Epithelial cell of proximal tubule (primary cell): ENCODE data around the gene PCDHGA11. TPM values are rescaled to one million over a fixed set of nuclear protein-coding genes. Genes with fewer than 3 reads are reported as not detected.
"Not testable (repeated sequence)": the region's sequence is repeated elsewhere in the genome, so short reads cannot be mapped to it uniquely, and the experiment has no call there.

Experiments
- DNase-seq: peaks from one replicate; pipeline ENCODE4 v3.0.0-alpha.2; 2011; ENCODE audit warnings: low read depth
- H3K4me3 ChIP-seq: 2 replicates; pipeline ENCODE4 v1.5.1; 2011; ENCODE audit warnings: low read depth, mild to moderate bottlenecking, low read length
- CTCF ChIP-seq: conservative IDR thresholded peaks from 2 replicates; pipeline ENCODE4 v1.5.1; 2012; ENCODE audit warnings: low read depth, mild to moderate bottlenecking, low read length
- total RNA-seq: library from RNA; depleted of rRNA; stranded (reverse); fragments of >200 nt; gene quantifications from 2 replicates; pipeline ENCODE4 v1.2.3, GENCODE V29; 2015

The PCDHGA11 gene
- total RNA-seq, 1 donor from 2014 or later = 2.6 TPM

- DNase-seq = not testable (repeated sequence)
- H3K4me3 ChIP-seq = peak within 1 kb of the TSS; percentile 55
- TF ChIP-seq CTCF = peak; percentile 80
These were observed 3.2 kb upstream of the PCDHGA11 start, which contains the start of gene PCDHGB7 for GRCh38 chr5:141417494-141418172. TSS of gene PCDHGB7 (plus strand) at chr5:141417677. CDS start at chr5:141417860, 183 bp downstream.

GRCh38 chr5:141419074-141419880, 1.6 kb upstream of the PCDHGA11 start:
- H3K4me3 ChIP-seq = no peak overlapping the region
- no peak for TF ChIP-seq CTCF
- DNase-seq = no peak

- peak overlapping the region; percentile 46 for H3K4me3 ChIP-seq
- TF ChIP-seq CTCF = no peak
- no peak for DNase-seq
These were observed 621 bp downstream of the PCDHGA11 start for GRCh38 chr5:141421489-141421855.

- TF ChIP-seq CTCF = no peak
- H3K4me3 ChIP-seq = no peak overlapping the region
- no peak for DNase-seq
These were observed 2.0 kb downstream of the PCDHGA11 start for GRCh38 chr5:141422742-141423291.

- no peak for TF ChIP-seq CTCF
- H3K4me3 ChIP-seq = no peak overlapping the region
- no peak for DNase-seq
These were observed 7.1 kb downstream of the PCDHGA11 start for GRCh38 chr5:141427783-141428426.

GRCh38 chr5:141430332-141431113, 9.7 kb downstream of the PCDHGA11 start, which contains the start of gene PCDHGA12:
TSS of gene PCDHGA12 (plus strand) at chr5:141430507. CDS start at chr5:141430760, 253 bp downstream.
- peak within 1 kb of the TSS; percentile 27 for H3K4me3 ChIP-seq
- no peak for DNase-seq
- peak; percentile 51 for TF ChIP-seq CTCF
